ENCODE results near the gene HEG1.

Gene HEG1

DNA sequence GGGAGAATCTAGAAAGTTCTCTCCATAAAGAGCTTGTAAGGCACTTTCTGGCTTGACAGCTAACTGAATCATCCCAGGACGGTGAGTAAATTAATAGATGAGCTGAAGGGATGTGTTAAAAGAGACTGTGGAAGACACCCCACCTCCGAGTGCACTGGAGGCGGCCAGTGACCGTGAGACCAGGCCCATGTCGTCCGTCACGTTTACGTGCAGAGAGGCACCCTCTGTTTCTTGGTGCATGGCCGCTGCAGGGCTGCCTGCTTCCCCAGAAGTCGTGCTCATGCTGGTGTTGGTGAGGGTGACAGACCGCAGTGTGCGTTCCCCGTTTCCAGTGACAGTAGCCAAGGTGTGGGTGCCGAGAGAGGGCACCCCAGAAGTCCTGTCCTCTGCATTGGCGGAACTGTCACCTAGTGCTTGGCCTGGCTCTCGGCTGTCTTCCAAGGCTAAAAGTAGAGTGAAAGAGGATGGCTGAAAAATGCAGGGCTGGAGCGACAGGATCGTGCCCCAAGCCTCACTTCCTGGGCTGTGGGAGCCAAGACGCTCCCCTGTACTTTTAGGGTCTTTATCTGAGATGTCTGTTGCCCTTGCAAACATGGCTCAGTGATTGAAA is 41.1 kb downstream of the HEG1 start:
- DNase-seq, result no peak

DNA sequence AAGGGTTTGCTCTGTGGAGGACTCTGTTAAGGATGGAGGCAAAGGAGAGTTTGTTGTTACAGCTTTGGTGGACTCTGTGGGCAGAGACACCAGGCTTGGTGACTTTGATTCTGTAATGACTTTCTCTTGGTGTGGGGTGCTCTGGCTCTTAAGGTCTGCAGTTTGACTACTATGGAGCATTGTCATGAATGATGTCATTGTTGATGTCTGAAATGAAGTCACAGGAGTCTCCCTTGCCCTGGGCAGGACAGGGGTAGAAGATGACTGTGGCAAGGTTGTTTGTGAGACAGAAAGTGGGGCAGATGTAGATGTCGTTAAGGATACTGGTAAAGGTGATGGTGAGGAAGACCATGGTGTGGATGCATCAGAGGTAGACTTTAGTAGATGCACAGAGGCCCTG is 42.7 kb downstream of the HEG1 start:
- no peak for DNase-seq

DNA sequence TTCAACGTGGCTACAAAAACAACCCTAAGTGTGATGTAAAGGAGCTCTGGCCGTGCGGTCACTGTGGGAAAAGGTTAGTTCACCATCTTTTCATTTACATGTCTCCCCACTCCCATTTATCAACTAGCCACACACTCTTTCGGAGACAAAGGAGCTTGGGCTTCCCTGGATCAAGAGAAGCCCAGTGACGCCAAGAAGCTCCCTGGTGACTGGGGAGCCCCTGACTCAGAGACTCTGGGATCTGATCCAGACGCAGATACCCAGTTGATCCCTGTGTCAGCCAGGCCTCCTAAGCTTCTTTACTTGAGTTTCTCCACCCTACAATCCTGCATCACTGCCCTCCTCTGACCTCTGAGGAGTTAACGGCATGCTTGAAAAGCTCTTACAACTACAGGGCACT is 43.9 kb downstream of the HEG1 start:
- DNase-seq, result peak in 1 of 51 donors; percentile 18

DNA sequence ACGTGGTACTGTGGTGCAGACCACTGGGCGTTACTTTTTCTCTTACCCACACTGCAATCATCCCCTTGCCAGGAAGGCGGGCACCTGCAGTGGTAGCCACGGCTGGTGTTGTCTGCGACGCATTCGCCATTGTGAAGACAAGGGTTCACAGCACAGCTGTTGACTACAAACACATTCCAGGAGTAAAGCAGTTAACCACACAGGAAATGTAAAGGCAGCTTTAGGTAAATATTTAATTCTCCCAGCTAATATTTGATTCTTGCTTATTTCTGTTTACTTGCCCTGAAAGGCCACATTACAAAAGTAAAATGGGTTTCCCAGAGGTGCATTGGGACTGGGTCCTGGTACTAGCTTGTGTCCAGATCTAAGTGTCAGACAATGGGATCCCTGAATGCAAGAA is 45.4 kb downstream of the HEG1 start:
- no peak for DNase-seq

DNA sequence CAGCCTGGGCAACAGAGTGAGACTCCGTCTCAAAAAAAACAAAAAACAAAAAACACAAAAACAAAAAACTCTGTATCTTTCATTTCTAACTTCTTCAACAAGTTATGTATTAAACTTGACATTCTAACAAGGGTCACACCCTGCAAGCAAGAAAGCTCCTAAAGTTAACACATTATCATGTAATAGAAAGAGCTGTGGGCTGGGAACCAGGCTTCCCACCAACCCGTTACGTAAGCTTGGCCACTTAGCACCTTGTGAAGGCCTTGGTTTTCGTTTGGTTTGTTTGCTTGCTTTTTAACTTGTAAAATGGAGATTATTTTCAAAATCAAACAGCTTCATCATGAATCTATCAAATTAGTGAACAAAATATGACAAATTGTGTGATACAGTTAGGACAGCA is 47.0 kb downstream of the HEG1 start:
- no peak for DNase-seq

DNA sequence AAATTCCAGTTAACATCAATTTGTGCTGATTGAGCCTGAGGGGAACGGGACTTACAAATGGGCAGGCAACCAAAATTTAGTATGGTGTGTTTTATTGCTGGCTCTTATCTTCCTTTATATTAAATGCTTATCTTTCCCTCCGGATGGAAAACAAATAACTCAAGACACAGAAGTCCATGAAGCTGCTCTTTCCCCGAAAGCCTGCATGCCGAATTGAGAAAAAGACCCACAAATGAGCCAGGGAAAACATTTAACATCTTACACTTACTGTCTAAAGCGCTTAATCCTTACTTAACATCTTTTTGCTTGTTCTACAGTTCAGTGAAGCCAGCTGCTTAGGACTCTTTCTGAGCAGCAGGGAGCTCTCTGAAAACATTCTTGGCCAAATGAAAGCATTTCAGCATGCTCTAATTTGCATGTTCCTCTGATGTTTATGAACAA is 49.5 kb downstream of the HEG1 start:
- peak in 1 of 51 donors; percentile 14 for DNase-seq

DNA sequence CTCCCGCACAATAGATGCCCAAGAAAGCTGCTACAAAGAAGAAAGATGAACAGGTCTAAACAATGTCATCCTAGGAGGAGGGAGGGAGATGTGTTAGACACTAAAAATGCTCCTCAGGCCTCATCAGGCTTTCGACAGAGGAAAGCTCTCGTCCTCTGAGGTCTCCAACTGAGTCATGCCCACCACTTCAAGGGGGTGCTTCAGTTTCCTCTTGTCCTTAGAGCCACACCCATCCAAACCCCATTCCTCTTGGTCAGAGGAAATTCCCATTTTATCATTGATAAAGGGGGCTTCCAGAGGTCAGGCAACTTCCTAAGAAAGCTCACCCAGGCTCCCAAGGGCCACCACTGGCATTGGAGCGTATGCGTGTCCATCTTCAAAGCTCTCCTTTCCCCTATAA is 50.1 kb downstream of the HEG1 start:
- DNase-seq, result no peak

DNA sequence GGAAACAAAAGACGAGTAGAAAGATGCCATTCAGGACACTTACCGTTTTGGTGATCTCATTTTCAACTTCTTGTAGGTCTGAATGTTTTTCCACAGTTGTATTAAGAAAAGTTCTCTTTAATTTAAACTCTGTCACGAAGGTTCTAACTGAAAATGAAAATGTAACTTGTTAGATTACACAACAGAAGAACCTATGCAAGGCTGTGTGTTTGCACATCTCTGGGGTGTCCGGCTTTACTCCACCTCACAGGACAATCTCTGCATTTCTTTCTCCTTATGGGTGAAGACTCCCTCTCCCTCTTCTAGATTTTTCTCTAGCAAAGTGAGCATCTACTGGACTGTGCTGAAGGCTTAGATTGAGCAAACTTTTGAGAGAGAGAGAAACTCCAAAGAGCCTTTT is 50.6 kb downstream of the HEG1 start:
- no peak for DNase-seq

DNA sequence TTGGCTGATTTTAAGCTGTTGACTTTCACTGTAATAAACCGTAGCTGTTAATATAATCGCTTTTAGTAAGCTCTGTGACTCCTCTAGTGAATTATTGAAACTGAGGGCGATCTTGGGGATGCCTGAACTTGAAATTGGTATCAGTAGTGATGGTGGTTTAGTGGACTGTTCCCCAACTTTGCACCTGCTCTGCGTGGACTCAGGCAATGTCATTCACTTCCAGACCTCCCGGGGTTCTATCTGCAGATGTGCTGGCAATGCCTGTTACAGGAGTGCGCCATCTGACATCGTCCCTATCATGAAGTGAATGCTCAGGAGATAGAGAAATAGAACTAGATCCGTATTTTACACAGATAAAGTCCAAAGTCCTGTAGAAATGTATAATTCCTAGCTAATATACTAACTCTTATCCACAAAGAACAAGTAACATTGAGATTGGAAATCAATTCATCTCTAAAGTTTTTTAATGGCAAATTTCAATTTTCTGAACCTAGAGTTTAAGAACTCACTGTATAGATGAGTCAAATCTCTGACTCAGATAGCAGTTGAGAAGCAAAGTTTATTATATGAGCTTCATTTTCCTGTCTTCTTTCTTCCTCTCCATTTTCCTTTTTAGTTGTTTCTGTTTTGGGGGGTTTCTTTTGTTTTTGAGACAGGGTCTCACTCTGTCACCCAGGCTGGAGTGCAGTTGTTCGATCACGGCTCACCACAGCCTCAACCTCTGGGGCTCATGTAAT is 51.8 kb downstream of the HEG1 start:
- DNase-seq, result no peak

DNA sequence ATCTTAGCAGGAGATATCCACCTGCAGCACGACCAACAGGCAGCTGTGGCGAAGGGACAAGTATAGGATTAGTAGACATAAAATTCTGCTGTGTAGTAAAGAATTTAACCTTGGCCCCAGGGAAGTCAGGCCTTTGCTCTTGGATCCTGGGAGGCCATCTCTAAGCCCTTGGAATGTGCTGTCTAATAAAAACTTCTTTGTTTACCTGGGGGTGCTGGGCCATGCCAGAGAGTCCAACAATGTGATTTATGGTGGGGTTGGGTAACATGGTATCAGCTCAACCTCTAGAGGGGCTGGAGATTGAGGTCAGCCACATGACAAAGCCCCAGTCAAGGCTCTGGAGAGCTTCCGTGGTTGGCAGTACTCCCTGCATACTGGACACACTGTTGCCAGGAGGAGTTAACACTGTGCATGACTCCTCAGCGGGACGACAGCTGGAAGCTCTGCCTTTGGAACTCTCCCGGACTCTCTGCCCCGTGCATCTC is 52.4 kb downstream of the HEG1 start:
- peak in 15 of 51 donors; percentile 5 to 44 (median 20) for DNase-seq

DNA sequence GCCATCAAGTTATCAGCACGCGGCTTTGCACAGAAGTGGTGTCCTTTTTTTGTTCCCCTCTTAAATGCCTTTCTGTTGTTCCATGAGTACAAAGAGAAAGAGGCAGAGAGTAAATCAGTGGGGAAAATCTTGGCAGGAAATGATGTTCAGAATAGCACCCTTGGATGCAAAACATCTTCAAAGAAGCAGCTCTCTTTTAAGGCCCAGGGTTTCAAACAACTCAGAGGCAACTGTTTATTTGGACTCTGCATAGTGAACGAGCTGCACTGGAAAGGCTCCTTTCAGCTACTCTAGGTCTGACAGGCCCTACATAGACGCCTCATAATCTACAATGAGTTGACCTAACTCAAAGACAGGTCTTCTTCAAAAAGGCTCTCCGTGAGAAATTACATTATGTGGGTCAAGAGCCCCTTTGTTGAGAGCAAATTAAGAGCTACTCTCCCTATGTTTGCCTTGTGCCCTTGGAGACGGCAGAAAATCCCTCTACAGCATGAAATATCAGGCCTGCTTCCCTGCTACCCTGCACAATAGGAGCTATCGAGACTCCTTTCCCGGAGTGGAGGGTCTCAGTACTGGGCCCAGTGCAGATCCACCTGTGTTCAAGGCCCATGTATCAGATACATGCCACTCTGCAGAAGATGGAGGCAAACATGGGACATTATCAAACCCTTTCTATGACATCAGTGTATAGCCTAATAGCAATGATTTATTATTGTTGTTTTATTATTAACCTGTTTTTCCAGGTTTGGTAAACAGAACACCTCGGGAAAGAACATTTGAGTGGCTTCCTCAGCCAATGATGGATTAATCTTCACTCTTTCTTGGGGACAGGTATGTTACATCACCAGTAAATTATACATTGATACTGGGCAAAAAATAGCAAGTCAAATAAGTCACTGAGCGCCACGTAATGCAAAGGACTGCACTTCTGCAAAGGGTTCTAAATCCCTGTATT is 53.1 kb downstream of the HEG1 start:
- DNase-seq, result peak in 2 of 51 donors; percentile 14 to 19

DNA sequence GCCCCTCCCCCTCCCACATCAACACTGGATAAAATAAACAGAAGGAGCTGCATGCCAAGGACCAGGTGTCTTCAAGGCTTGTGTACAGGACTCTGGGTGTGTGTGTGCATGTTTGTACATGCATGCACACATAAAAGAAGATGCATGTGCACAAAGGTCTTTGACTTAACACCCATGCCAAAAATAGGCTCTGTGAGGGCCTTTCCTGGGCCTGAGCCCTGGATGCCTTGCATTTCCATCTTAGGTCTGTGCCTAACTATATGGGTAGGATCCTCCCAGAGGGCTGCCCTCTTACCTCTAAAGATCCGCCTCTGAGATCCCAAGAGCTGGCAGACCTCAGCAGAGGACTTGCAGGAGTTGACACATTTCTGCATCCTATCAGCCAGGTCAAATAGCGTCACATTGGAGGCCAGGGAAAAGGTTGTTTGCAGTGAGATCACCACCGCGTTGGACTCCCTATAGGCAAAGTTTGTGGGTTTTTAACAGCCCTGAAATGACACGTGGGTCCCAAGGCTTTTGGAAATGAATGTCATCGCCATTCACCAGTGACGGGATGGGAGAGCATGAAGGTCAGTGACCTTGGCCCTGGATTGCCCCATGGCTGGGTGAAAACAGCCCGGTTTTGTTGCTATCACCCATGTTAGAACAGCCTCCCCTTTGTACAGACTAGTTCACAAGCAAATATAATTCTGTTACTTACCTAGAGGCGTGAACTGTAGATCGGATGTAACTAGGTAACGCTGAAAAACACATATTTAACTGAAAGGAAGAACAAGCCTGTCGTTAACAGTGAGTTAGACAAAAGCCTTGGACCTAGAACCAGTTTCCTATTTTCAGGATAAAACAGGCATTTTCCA is 54.0 kb downstream of the HEG1 start:
- DNase-seq, result no peak

DNA sequence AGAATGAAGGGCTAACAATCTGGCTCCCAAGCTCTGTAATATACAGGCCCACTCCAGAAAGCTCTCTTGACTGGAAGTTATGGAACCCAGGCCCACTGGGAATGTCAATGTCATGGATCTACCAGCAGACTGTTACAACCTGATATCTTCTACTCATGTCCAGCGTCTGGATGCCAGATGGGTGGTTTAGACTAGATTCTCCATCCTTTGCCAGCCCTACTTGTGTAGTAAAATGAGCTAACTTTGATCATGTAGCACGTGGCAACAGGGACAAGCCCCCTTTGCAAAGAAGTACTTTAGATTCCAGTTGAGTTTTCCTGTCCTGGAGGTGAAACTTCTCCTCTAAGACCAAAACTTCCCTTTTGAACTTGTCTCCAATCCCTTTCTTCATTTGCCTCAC is 55.1 kb downstream of the HEG1 start:
- DNase-seq, result no peak

DNA sequence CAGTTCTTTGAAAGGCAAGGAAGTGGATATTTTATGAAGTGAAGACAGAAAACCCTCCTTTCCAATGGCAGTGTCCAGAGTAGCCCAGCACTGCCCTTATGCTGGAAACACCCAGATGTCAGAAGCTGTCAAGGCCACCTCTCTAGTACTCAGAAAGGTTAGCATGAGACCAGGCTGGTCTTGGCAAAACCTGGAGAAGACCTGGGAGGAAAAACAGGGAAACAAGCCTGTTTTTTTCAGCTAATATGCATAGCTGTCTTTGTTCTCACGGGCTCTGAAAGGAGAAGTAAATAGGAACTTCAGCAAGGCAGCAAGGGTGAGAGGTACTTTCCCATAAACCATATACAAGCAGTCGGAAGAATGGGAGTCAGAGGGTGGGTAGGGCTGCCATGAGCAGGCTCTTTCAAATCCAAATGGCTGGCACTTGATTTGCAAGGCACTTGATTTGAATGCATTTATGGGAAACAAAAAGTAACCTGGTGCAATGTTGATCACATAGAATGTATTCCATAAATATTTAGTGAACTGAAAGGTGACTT is 55.8 kb downstream of the HEG1 start:
- DNase-seq, result no peak

DNA sequence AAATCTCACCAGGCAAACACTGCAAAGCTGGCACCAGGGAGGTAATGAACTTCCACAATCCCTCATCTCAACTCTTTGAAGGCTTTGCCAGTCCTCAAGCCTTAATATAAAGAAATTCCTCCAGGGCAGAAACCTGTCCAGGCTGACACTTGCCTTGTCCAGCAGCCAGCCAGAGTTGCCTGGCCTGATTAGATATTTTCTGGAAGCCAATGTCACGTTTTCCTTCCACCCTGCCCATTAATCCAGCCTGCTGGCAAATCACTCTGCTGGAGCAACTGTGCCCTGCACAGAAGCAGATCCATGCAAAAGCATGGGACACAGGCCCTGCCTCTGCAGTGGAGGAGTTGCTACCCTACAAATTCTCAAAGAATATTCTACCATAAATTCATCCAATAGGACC is 56.5 kb downstream of the HEG1 start:
- no peak for DNase-seq

DNA sequence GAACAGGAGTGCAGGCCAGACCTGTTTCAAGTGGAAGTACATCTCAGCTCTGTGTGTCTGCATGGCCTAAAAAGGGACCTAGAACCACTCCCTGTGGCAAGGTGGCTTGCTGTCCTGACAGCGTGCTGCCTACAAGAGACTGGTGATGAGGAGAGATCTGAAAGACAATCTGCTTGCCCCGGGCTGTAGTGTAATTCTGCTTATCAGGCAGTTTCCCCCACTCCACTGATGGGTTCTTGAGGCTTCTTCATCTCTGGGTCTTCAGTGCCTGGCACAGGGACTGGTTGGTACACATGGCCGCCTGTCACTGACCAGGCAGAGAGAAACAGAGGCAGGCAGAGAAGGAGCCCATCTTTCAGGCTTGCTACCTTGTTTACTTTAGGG is 57.6 kb downstream of the HEG1 start:
- no peak for DNase-seq

DNA sequence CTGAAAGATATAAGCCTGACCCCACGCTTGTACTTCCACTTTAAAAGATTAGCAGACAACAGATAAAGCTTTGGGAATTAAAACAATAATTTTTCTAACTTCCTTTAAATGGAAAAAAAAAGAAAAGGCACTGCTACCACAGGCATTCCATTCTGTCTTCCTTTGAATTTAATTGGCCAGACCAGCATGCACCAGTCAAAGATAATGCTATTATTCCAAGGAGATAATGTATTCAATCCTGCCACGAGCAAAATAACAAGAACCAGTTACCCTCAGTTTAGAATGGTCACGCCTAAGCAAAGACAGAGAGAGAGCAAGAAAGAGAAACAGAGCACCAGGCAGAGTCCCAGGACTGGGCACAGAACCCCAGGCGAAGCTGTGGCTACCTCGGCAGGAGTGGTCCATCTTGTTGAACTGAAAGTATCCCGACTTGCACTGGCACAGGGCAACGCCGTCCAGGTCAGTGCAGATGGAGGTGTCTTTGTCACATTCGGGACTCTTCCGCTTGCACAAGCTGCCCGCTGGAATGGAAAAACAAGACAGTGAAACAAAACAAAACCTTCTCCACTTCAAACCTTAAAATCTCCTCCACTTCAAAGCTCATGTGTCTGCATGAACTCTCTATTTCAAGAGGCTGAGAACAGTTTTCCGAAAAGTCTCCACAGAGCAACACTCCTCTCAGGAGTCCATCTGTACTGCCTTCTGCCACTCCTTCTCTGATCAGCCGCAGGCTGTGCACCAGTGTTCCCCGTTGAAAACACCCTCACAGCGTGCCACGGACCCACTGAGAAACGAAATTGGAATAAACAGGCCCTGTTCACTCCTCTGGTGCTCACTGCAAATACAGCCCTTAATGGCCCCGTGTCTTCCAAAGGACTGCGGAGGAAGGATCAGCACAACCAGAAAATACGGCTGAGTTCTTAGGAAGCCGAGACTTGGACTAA is 58.2 kb downstream of the HEG1 start:
- DNase-seq, result no peak

DNA sequence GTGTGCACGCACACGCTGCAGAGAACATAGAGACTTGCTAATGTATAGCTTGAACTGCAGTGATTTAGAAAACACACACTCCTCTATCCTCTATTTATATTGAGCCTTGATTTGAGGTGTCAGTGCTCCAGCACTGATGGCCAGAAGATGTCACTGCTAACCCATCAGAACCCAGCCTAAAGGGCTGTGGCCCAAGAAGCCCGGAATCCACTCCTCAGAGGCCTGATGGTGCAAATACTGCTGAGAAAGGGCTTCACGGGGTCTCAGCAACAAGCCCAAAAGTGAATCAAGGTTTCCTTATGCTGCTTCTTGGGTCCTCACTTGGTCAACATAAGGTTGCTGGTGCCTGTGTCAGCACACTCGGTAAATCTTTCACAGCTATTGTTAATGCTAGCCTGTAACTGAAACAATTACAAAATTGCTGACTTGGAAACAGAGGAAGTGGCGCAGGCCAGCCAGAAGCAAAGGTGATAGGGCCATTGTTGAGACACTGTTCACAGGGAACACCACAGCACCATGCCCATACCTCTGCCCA is 60.3 kb downstream of the HEG1 start:
- peak in 42 of 51 donors; percentile 5 to 76 (median 42) for DNase-seq

DNA sequence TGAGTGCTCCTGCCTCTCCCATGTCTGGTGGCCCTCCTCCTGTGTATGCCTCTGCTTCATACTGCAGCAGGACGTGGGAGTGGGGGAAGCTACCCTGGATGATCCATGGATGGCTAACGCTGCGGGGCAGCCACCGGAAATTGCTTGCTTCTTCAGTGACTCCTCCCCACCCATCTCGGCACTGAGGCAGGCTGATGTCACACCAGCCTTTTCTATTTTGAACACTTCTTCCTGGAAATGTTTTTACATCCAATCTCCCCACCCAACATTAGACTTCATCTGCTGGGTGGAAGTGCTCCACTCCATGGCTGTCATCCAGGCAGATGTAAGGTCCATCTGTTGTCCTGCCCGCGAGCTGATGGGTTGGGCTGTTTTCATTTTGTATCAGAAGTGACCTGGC is 62.3 kb downstream of the HEG1 start:
- no peak for DNase-seq
